Measurements from ENCODE around the gene MGMT. TPM values are rescaled to one million over a fixed set of nuclear protein-coding genes. Genes with fewer than 3 reads are reported as not detected.

MGMT gene
- total RNA-seq, 1 experiment from 2014 or later: 21.2 TPM

- Histone ChIP-seq H2AFZ (no peak overlapping the region), H4K20me1 (ENCODE audit: insufficient read depth) (no peaks in the 10 kb centered on the region), H3K27ac (no peak overlapping the region), H3K4me2 (no peak overlapping the region), H3K36me3 (ENCODE audit: low read depth) (no peaks in the 10 kb centered on the region), H3K9me2 (ENCODE audit: insufficient read depth) (no peaks in the 10 kb centered on the region), H3K27me3 (ENCODE audit: insufficient read depth, low read depth) (no peaks in the 10 kb centered on the region), H3K4me1 (replicated peaks; ENCODE audit: insufficient read depth) (no peaks in the 10 kb centered on the region), H3K9me3 (ENCODE audit: insufficient read depth, low read depth) (no peaks in the 10 kb centered on the region), H3K4me3 (no peak overlapping the region), H3F3A (ENCODE audit: insufficient read depth, low read depth) (no peaks in the 10 kb centered on the region), H3K79me2 (ENCODE audit: low read depth) (no peaks in the 10 kb centered on the region)
- no peak for DNase-seq
- intact Hi-C loops (cut with micrococcal nuclease; ENCODE audit: unreplicated experiment): no loop called here
- no TSS peak for BruUV-seq (replicated peaks)
- POLR2A ChIA-PET (ENCODE audit: unreplicated experiment): no interaction called here
- TF ChIP-seq EZH2 (IDR thresholded peaks at IDR 0.05; ENCODE audit: low read depth) (no peak), CTCF (conservative IDR thresholded peaks at IDR 0.05) (no peak)
- CTCF ChIA-PET: no interaction called here
Measured at GRCh38 chr10:129727071-129727470, 260.0 kb downstream of the MGMT start.

- no peaks in the 10 kb centered on the region for H3F3A ChIP-seq (ENCODE audit: insufficient read depth, low read depth)
- H3K4me2 ChIP-seq: no peak overlapping the region
- TF ChIP-seq EZH2 (IDR thresholded peaks at IDR 0.05; ENCODE audit: low read depth) (no peak), CTCF (conservative IDR thresholded peaks at IDR 0.05) (no peak)
- DNase-seq: no peak
- no peaks in the 10 kb centered on the region for H3K9me2 ChIP-seq (ENCODE audit: insufficient read depth)
- no peaks in the 10 kb centered on the region for H3K9me3 ChIP-seq (ENCODE audit: insufficient read depth, low read depth)
- ChIA-PET CTCF (no interaction called here), POLR2A (ENCODE audit: unreplicated experiment) (no interaction called here)
- H3K4me1 ChIP-seq (replicated peaks; ENCODE audit: insufficient read depth): no peaks in the 10 kb centered on the region
- no peak overlapping the region for H3K27ac ChIP-seq
- H2AFZ ChIP-seq: no peak overlapping the region
- no peaks in the 10 kb centered on the region for H3K36me3 ChIP-seq (ENCODE audit: low read depth)
- BruUV-seq (replicated peaks): no TSS peak
- no peaks in the 10 kb centered on the region for H3K27me3 ChIP-seq (ENCODE audit: insufficient read depth, low read depth)
- no peak overlapping the region for H3K4me3 ChIP-seq
- H4K20me1 ChIP-seq (ENCODE audit: insufficient read depth): no peaks in the 10 kb centered on the region
- intact Hi-C loops (cut with micrococcal nuclease; ENCODE audit: unreplicated experiment): no loop called here
- H3K79me2 ChIP-seq (ENCODE audit: low read depth): no peaks in the 10 kb centered on the region
Measured at GRCh38 chr10:129727495-129727894, 260.5 kb downstream of the MGMT start.

GRCh38 chr10:129728246-129728820, 261.3 kb downstream of the MGMT start:
- BruUV-seq (replicated peaks): no TSS peak
- DNase-seq: no peak
- Histone ChIP-seq H3K4me1 (replicated peaks; ENCODE audit: insufficient read depth) (no peaks in the 10 kb centered on the region), H3K79me2 (ENCODE audit: low read depth) (no peaks in the 10 kb centered on the region), H4K20me1 (ENCODE audit: insufficient read depth) (no peaks in the 10 kb centered on the region), H3F3A (ENCODE audit: insufficient read depth, low read depth) (no peaks in the 10 kb centered on the region), H2AFZ (no peak overlapping the region), H3K4me3 (no peak overlapping the region), H3K36me3 (ENCODE audit: low read depth) (no peaks in the 10 kb centered on the region), H3K9me2 (ENCODE audit: insufficient read depth) (no peaks in the 10 kb centered on the region), H3K27me3 (ENCODE audit: insufficient read depth, low read depth) (no peaks in the 10 kb centered on the region), H3K4me2 (no peak overlapping the region), H3K9me3 (ENCODE audit: insufficient read depth, low read depth) (no peaks in the 10 kb centered on the region), H3K27ac (no peak overlapping the region)
- ChIA-PET CTCF (no interaction called here), POLR2A (ENCODE audit: unreplicated experiment) (no interaction called here)
- intact Hi-C loops (cut with micrococcal nuclease; ENCODE audit: unreplicated experiment): no loop called here
- TF ChIP-seq EZH2 (IDR thresholded peaks at IDR 0.05; ENCODE audit: low read depth): no peak
- no peak for TF ChIP-seq CTCF (conservative IDR thresholded peaks at IDR 0.05)

Data from PC-9 (cell line).